Mammary epithelial cell (primary cell): ENCODE results near the gene LSM14A.

Experiments used
- EZH2 ChIP-seq: IDR thresholded peaks from 2 replicates; pipeline ENCODE4 v1.6.1; 2012; ENCODE audit warnings: low read length, inconsistent platforms, borderline replicate concordance
- TF ChIP-seq, protein P1 (sequence below), 2 donors: IDR thresholded peaks in 1 of 2; conservative IDR thresholded peaks in 1 of 2; 2 replicates each; pipeline ENCODE4 v1.5.1; 2011 to 2012; ENCODE audit warnings: inconsistent platforms in 2 of 2, low read length in 2 of 2, mild to moderate bottlenecking in 2 of 2, control low read depth in 1 of 2, low read depth in 1 of 2; ENCODE audit not compliant: insufficient read depth in 1 of 2; ENCODE audit errors: extremely low read depth in 1 of 2

- TF ChIP-seq, protein P1, sequence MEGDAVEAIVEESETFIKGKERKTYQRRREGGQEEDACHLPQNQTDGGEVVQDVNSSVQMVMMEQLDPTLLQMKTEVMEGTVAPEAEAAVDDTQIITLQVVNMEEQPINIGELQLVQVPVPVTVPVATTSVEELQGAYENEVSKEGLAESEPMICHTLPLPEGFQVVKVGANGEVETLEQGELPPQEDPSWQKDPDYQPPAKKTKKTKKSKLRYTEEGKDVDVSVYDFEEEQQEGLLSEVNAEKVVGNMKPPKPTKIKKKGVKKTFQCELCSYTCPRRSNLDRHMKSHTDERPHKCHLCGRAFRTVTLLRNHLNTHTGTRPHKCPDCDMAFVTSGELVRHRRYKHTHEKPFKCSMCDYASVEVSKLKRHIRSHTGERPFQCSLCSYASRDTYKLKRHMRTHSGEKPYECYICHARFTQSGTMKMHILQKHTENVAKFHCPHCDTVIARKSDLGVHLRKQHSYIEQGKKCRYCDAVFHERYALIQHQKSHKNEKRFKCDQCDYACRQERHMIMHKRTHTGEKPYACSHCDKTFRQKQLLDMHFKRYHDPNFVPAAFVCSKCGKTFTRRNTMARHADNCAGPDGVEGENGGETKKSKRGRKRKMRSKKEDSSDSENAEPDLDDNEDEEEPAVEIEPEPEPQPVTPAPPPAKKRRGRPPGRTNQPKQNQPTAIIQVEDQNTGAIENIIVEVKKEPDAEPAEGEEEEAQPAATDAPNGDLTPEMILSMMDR (conservative IDR thresholded peaks at IDR 0.05 in 1 of 2, IDR thresholded peaks at IDR 0.05 in 1 of 2; ENCODE audit: extremely low read depth in 1 of 2, insufficient read depth in 1 of 2, low read depth in 1 of 2, low read length in 2 of 2) = no peak
- no peak for TF ChIP-seq EZH2
These were observed 22.4 kb upstream of the LSM14A start for GRCh38 chr19:34149873-34150272.
